ENCODE data around the gene TPSG1.
"Not testable (repeated sequence)": the region's sequence is repeated elsewhere in the genome, so short reads cannot be mapped to it uniquely, and the experiment has no call there.

Gene TPSG1

DNA sequence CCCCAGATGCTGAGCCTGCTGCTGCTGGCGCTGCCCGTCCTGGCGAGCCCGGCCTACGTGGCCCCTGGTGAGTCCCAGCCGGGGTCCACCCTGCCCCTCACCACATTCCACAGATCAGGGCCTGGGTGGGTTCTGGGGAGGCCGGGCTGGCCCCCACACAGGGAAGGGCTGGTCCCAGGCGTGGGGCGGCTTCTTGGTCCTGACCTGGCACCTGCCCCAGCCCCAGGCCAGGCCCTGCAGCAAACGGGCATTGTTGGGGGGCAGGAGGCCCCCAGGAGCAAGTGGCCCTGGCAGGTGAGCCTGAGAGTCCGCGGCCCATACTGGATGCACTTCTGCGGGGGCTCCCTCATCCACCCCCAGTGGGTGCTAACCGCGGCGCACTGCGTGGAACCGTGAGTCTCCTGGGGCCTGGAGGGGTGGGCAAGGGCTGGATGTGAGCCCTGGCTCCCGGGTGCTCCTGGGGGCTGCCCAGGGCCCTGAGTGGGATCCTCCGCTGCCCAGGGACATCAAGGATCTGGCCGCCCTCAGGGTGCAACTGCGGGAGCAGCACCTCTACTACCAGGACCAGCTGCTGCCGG lies 31.3 kb upstream of the TPSG1 start:
- DNase-seq: not testable (repeated sequence)

DNA sequence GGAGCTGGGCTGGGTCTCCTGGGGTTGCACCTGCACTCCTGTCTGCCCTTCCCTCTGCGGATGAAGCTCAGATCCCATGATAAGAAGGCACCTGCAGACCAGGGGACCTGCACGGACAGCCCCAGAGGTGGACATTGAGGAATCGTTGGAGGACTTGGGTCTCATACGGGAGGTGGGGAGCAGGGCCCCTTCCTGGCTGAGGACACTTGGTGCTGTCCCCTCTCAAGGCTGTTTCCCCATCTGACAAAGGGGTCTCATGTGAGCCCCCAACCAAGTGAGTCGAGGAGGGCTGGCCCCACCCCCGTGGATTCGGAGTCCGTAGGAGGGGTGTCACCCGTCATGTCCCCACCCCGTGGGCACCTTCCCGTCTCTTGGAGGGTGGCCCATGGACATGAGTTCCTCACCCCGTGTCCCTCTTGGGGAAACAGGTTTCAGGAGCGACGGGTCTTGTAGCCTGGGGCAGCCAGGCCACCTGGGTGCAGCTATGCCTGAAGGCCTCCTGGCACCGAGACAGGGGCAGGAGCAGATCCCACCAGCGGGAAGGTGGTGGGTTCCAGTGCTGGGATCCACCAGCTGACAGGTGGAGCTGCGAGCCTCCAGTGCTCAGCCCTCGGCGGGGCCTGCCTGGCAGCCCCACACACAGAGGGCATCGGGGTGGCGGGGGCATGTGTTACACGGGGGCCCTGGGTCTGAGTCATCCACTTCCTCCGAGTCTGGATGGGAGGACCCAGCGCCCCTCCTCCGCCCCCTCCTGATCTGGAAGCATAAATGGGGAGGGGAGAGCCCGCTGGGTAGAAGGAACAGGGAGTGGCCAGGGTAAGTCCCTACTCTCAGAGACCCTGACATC lies 30.4 kb upstream of the TPSG1 start, which contains the start of gene TPSD1:
Gene TPSD1 (plus strand): TSS at position 794 of the 847 bp plus-strand sequence. CDS start 212 bp downstream, outside the sequence.
- DNase-seq: not testable (repeated sequence)

DNA sequence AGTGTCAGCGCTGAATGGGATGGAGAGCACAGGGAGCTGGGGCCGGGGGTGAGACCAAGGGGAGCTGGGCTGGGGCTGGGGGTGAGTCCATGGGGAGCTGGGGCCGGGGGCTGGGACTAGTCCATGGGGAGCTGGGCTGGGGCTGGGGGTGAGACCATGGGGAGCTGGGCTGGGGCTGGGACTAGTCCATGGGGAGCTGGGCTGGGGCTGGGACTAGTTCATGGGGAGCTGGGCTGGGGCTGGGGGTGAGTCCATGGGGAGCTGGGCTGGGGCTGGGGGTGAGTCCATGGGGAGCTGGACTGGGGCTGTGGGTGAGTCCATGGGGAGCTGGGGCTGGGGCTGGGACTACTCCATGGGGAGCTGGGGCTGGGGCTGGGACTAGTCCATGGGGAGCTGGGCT lies 29.8 kb upstream of the TPSG1 start:
- DNase-seq: not testable (repeated sequence)

DNA sequence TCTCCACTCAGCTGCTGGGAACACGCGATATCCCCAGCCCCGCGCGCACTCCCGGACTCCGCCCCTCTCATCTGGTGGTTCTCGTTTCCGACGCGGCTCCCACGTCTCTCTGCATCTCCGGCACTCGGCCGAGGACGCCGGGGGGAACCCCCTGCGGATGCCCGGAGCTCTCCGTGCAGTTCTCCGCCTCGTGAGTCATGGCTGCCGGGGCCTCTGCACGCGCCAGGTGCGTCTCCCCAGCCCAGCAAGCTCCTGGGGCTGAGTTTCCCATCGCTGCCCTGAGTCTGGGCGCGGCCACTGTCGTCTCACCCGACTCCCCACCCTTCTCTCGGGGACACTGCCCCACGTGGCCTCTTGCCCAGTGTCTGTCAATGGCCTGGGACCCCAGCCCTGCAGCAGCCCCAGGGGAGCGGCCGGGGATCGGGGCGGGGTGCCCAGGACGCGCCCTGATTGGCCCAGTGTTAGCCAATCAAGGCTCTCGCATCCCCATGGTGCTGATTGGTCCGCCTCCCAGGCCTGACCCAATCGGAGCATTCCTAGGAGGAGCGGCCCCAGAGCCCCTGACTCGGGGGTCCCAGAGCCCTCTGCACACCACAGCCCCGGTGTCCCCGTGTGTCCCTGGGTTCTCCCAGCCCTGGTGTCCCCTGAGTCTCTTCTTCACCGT lies 28.8 kb upstream of the TPSG1 start:
- not testable (repeated sequence) for DNase-seq

DNA sequence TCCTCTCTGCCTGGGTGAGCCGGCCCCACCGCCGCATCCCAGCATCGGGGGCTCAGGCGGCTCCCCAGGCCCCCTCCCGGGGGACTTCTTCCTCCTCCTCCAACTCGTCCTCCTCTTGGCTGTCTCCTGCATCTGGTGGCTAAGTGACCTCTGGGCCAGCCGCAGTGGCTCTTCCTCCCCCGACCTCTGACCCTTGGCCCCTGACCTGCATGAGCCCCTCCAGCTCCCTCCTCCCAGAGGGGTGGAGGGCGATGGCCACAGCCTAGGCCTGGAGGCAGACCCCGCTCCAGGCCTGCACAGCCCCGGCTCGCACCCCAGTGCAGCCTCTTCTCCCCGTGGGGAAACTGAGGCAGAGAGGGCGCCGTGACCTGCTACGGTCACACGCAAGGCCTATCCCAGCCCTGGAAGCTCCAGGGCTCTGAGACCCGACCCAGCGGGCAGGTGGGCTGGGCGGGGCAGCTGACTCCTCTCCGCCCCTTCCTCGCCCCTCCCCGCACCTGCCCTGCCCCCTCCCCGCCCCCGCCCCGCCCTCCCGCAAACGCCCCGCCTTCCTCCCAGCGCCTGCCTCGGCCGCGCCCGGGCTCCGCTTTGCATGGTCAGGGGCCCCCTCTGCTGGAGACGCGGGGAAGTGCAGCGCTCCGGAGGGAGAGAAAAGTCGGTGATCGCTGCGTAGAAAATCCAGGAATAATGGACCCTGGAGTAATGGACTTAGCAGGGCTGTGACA lies 24.1 kb upstream of the TPSG1 start:
- DNase-seq: not testable (repeated sequence)

DNA sequence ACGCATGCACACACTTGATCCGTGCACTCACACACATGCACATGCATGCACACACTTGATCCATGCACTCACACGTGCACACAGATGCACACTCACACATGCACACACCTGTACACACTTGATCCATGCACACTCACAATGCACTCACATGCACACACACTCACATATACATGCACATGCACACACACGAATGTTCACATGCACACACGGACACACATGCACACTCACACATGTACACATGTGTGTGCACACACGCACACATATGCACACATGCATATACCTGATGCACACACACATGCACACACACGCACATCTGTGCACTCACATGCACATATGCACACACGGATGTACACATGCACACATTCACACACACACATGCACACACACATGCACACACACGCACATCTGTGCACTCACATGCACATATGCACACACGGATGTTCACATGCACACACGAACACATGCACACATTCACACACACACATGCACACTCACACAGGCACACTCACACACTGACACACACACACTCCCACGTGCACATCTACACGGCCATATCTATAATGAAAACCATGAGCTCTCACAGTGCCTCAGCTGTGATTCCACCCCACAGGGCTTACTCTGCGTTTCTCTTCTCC lies 23.0 kb upstream of the TPSG1 start:
- DNase-seq: not testable (repeated sequence)

DNA sequence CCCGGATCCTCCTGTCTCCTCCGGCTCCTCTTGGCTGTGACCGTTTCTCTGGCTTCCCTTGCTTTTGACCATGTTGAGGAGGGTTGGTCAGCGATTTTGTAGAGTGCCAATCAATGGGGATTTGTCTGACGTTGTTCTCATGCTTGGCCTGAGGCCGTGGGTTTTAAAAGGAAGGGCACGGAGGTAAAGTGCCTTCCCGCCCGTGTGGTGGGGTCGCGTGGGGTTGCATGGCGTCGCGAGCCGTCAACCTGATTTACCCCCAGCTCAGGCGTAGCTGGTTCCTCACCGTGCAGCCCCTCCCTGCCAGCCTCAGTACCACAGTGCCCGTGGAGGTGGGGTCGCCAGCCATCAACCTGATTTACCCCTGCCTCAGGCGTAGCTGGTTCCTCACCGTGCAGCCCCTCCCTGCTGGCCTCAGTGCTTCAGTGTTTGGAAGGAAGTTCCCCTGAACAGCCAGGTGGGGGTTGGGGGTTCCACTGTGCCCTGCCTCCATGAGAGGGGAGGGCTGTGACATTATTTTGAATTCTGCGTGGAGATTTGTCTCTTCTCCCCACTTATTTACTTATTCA lies 20.5 kb upstream of the TPSG1 start:
- no peak for DNase-seq

DNA sequence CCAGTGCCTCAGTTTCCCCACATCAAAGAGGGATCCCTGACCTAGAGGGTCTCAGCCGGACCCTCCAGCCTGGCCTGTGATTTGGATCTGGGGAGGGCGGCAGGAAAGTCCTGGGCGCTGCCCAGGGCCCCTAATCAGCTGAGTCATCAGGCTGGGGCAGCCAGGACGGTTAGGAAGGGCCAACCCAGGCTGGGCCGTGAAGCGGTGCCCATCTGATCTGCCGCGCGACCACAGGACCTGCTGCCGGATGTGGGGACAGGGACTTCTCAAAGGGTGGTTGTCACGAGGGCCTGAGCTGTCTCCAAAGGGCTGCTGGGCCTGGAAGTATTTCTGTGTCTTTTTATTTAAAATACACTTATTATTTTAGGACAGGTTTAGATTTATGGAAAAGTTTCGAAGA lies 19.8 kb upstream of the TPSG1 start:
- no peak for DNase-seq

DNA sequence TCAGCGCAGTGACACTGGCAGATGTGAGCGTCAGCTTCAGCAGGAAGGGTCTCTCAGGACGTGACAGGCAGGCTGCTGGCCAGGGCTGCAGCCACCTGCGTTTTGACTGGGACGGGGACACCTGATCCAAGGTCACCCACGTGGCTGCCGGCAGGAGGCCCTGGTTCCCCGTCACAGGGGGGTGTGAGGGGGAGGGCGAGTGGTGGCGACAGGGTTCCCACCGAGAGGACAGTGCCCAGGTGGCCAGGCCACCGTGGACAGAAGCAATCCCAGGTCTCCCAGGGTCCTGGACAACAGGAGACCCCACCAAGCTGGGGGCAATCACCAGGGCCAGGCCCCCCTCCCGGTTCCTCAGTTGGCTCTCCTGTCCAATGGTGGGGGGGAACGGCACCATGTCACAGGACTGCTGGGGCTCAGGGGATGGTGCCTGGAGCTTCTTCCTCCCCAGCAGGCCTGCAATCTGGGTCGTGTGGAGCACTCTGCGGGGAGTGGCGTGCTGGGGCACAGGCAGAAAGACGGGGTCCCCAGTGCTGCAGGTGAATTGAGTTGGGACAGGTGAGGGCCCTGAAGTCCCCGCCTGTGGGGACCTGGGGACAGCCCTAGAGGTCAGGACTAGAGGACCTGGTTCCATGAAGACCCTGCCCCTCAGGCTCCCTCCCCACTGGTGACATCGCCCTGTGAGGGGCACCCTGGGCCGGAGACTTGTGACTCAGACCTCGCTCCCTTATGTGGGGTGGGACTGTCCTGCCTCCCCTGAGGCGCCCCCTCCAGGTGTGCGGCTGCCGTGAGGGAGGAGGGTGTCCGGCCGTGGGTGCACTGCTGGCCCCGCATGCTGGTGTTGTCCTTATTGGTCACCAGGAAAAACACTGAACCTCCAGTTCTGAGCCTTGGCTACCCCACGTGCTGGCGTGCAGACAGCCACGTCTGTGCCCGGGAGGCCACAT lies 19.1 kb upstream of the TPSG1 start:
- not testable (repeated sequence) for DNase-seq

DNA sequence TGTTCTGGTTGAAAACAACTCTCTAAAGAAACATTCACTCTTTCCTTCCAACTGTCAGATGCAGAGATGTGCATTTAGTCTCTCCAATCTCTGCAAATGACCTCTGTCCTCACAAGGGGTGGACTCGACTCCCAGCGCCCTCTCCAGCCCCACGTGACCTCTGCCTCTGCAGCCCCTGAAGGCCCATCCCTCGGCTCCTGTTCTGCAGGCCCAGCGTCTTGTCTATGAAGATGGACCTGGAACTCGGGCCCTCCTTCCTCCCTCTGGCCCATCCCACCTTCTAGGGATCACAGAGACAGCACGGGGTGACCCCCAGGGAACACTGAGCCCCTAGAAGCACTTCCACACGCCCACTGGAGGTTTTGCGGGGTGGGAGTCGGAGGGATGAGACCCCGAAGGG lies 18.3 kb upstream of the TPSG1 start:
- not testable (repeated sequence) for DNase-seq

DNA sequence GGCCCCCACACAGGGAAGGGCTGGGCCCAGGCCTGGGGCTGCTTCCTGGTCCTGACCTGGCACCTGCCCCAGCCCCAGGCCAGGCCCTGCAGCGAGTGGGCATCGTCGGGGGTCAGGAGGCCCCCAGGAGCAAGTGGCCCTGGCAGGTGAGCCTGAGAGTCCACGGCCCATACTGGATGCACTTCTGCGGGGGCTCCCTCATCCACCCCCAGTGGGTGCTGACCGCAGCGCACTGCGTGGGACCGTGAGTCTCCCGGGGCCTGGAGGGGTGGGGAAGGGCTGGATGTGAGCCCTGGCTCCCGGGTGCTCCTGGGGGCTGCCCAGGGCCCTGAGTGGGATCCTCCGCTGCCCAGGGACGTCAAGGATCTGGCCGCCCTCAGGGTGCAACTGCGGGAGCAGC lies 16.0 kb upstream of the TPSG1 start:
- not testable (repeated sequence) for DNase-seq

DNA sequence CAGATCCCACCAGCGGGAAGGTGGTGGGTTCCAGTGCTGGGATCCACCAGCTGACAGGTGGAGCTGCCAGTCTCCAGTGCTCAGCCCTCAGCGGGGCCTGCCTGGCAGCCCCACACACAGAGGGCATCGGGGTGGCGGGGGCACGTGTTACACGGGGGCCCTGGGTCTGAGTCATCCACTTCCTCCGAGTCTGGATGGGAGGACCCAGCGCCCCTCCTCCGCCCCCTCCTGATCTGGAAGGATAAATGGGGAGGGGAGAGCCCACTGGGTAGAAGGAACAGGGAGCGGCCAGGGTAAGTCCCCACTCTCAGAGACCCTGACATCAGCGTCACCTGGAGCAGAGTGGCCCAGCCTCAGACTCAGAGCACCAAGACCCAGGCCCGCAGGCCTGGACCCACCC lies 15.4 kb upstream of the TPSG1 start, which contains the start of gene TPSAB1:
Gene TPSAB1 (plus strand): TSS at position 270 of the 400 bp plus-strand sequence. CDS start 234 bp downstream, outside the sequence.
- DNase-seq: not testable (repeated sequence)

DNA sequence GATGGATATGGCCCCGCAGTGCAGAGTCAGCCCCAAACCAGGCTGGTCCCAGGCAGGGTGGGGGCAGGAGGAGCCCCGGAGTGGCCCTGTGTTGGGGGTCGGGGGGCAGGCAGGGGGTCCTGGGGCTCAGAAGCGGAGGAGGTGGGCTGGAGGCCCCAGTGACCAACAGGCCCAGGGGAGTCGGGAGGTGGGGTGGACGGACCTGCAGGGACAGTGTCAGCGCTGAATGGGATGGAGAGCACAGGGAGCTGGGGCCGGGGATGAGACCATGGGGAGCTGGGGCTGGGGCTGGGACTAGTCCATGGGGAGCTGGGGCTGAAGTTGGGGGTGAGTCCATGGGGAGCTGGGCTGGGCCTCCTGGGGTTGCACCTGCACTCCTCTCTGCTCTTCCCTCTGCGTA lies 14.5 kb upstream of the TPSG1 start:
- DNase-seq: not testable (repeated sequence)

DNA sequence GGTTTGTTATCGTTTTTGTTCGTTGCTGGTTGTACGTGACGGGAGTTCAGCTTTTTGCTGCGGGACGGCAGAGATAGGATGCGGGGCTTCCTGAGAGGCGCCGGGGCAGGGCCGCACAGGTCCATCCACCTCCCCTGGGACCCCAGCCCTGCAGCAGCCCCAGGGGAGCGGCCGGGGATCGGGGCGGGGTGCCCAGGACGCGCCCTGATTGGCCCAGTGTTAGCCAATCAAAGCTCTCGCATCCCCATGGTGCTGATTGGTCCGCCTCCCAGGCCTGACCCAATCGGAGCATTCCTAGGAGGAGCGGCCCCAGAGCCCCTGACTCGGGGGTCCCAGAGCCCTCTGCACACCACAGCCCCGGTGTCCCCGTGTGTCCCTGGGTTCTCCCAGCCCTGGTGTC lies 13.8 kb upstream of the TPSG1 start:
- not testable (repeated sequence) for DNase-seq

DNA sequence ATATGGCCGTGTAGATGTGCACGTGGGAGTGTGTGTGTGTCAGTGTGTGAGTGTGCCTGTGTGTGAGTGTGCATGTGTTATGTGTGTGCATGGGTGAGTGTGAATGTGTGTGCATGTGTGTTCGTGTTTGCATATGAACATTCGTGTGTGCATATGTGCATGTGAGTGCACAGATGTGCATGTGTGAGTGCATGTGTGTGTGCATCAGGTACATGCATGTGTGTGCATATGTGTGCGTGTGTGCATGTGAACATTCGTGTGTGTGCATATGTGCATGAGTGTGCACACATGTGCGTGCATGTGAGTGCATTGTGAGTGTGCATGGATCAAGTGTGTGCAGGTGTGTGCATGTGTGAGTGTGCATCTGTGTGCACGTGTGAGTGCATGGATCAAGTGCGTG lies 12.9 kb upstream of the TPSG1 start:
- no peak for DNase-seq

DNA sequence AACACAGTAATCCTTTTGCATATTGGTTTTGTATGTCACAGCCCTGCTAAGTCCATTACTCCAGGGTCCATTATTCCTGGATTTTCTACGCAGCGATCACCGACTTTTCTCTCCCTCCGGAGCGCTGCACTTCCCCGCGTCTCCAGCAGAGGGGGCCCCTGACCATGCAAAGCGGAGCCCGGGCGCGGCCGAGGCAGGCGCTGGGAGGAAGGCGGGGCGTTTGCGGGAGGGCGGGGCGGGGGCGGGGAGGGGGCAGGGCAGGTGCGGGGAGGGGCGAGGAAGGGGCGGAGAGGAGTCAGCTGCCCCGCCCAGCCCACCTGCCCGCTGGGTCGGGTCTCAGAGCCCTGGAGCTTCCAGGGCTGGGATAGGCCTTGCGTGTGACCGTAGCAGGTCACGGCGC lies 11.6 kb upstream of the TPSG1 start:
- not testable (repeated sequence) for DNase-seq

DNA sequence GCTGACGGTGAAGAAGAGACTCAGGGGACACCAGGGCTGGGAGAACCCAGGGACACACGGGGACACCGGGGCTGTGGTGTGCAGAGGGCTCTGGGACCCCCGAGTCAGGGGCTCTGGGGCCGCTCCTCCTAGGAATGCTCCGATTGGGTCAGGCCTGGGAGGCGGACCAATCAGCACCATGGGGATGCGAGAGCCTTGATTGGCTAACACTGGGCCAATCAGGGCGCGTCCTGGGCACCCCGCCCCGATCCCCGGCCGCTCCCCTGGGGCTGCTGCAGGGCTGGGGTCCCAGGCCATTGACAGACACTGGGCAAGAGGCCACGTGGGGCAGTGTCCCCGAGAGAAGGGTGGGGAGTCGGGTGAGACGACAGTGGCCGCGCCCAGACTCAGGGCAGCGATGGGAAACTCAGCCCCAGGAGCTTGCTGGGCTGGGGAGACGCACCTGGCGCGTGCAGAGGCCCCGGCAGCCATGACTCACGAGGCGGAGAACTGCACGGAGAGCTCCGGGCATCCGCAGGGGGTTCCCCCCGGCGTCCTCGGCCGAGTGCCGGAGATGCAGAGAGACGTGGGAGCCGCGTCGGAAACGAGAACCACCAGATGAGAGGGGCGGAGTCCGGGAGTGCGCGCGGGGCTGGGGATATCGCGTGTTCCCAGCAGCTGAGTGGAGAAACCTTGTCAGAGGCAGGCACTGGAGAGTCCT lies 7.1 kb upstream of the TPSG1 start:
- DNase-seq: not testable (repeated sequence)

DNA sequence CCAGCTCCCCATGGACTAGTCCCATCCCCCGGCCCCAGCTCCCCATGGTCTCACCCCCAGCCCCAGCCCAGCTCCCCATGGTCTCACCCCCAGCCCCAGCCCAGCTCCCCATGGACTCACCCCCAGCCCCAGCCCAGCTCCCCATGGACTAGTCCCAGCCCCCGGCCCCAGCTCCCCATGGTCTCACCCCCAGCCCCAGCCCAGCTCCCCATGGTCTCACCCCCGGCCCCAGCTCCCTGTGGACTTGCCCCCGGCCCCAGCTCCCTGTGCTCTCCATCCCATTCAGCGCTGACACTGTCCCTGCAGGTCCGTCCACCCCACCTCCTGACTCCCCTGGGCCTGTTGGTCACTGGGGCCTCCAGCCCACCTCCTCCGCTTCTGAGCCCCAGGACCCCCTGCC lies 6.2 kb upstream of the TPSG1 start:
- not testable (repeated sequence) for DNase-seq

DNA sequence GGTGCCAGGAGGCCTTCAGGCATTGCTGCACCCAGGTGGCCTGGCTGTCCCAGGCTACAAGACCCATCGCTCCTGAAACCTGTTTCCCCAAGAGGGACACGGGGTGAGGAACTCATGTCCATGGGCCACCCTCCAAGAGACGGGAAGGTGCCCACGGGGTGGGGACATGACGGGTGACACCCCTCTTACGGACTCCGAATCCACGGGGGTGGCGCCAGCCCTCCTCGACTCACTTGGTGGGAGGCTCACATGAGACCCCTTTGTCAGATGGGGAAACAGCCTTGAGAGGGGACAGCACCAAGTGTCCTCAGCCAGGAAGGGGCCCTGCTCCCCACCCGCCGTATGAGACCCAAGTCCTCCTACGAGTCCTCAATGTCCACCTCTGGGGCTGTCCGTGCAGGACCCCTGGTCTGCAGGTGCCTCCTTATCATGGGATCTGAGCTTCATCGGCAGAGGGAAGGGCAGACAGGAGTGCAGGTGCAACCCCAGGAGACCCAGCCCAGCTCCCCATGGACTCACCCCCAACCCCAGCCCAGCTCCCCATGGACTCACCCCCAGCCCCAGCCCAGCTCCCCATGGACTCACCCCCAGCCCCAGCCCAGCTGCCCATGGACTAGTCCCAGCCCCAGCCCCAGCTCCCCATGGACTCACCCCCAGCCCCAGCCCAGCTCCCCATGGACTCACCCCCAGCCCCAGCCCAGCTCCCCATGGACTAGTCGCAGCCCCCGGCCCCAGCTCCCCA lies 5.6 kb upstream of the TPSG1 start:
- DNase-seq: not testable (repeated sequence)
